ENCODE results near the gene PRIM1.

Gene PRIM1

DNA sequence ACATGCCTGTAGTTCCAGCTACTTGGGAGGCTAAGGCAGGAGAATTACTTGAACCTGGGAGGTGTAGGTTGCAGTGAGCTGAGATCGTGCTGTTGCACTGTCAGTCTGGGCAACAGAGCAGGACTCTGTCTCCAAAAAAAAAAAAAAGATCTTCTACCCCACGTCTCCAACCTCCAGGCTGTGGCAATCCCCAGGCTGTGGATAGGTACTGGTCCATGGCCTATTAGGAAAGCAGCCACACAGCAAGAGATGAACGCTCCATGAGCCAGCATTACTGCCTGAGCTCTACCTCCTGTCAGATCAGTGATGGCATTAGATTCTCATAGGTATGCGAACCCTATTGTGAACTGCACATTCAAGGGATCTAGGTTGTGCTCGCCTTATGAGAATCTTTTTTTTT, 58.0 kb downstream of the PRIM1 start:
- peaks cover 2% of the 10 kb centered on the region; the same call in 1 of the 2 replicates for H3K4me1 ChIP-seq
- DNase-seq (ENCODE audit: low spot score in 2 of 2): no peak
- no peaks in the 10 kb centered on the region for H3K9me3 ChIP-seq
- H3K27me3 ChIP-seq (ENCODE audit: low read depth): no peaks in the 10 kb centered on the region
- in situ Hi-C loops (cut with MboI; ENCODE audit: low sequenced_read_pairs): no loop called here
- no peaks in the 10 kb centered on the region for H3K36me3 ChIP-seq (replicated peaks)
- no peak overlapping the region for H3K4me3 ChIP-seq

DNA sequence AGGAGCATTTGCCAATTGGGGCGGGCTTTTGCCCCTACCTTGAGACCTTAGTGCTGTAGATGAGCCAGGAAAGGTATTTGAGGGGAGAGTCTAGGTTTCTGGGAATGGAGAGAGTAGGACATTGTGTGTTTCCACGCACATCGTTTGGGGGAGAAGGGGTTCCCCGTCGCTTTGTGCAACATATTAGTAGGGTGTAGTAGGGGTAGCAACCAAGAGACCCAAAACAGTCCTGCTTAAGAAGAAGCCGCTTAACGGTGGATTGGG, 63.3 kb downstream of the PRIM1 start:
- no peak for DNase-seq (ENCODE audit: low spot score in 2 of 2)
- H3K9me3 ChIP-seq: no peaks in the 10 kb centered on the region
- peaks cover 30% of the 10 kb centered on the region for H3K36me3 ChIP-seq (replicated peaks)
- peaks cover 13% of the 10 kb centered on the region for H3K4me1 ChIP-seq
- in situ Hi-C loops (cut with MboI; ENCODE audit: low sequenced_read_pairs): no loop called here
- H3K4me3 ChIP-seq: peak overlapping the region; percentile 98
- no peaks in the 10 kb centered on the region for H3K27me3 ChIP-seq (ENCODE audit: low read depth)

DNA sequence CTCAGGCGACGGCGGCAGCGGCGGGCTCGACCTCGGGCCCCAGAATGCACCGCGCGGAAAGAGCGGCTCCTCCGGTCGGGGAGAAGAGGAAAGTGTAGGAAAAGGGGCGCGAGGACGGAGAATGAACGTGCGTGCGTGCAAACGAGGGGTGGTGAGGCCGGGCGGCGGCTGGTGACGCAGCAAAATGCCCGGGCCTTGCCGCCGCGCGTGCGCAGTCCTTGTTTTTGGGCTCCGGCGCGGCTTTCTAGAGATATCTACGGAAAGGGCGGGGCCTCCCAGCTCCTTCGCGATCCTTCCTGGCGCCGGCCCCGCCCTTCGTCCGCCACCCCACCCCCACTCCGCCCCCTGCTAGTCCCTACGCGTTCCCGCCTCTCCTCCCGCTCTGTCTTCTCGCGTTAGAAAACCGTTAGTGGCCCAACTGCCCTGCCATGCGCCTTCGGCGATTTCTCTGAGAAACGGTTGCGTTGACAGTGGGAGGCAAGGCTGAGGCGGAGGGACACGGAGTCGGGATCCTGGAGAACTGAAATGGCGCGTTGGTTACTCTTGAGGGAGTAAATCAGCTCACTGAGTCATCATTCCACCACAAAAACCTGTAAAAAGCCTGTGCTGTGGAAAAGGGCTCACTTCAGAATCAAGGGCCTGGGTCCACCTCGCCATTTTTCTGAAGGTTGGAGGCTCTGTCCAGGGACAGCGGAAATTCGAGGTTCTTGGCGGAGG, 63.8 kb downstream of the PRIM1 start, which contains the start of gene PTGES3:
Gene PTGES3, minus strand, starts transcription at position 156 of the 717 bp plus-strand sequence. CDS start 285 bp downstream, outside the sequence.
- Histone ChIP-seq H3K36me3 (replicated peaks) (peaks cover 30% of the 10 kb centered on the region), H3K4me1 (peaks cover 13% of the 10 kb centered on the region), H3K4me3 (peak within 1 kb of the TSS; percentile 98), H3K27me3 (ENCODE audit: low read depth) (no peaks in the 10 kb centered on the region), H3K9me3 (no peaks in the 10 kb centered on the region)
- peak; percentile 98 to 99 for DNase-seq (ENCODE audit: low spot score in 2 of 2)
- in situ Hi-C loops (cut with MboI; ENCODE audit: low sequenced_read_pairs): no loop called here

DNA sequence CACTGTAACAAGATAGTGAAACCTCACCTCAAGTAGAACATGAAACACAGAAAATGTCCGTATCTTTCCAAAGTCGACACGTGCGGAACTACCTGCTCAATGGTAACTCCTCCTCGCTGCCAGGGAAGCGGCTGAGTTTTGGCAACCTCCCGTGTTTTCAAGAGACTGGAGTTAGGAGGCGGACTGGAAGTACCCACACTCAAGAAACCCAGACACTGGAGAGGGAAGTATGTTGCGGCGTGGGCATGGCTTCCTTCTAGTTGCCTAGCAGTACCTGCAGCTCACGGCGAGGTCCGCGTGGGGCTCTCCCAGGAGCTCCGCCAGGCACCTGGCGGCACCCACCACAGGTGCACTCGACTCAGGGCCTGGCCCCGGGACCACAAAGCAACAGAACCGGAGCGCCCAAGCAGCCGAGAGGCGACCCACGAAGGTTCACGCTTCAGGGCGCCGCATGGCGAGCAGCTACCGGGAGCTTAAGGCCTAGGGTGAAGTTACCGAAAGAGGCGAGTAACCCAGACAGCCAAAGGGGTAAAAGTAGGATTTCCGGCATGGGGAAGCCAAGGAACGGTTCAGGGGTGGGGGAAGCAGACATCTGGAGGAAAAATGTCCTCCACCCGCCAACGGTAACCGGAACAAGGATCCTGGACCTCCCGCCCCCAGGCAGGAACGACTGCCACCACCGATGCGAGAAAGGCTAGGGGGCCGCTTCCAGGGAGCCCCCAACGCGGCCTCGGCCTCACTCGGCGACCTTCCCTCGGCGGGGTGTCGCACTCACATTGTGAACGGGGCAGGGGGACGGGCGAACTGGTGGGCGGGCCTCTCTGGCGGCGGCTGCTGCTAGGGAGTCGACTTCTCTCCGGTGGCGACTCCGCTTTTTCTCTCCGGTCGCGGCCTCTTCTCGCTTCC, 64.6 kb downstream of the PRIM1 start:
- no peaks in the 10 kb centered on the region for H3K9me3 ChIP-seq
- peak overlapping the region; percentile 98 for H3K4me3 ChIP-seq
- in situ Hi-C loops (cut with MboI; ENCODE audit: low sequenced_read_pairs): no loop called here
- DNase-seq (ENCODE audit: low spot score in 2 of 2): peak; percentile 39 to 50
- peaks cover 37% of the 10 kb centered on the region for H3K36me3 ChIP-seq (replicated peaks)
- no peaks in the 10 kb centered on the region for H3K27me3 ChIP-seq (ENCODE audit: low read depth)
- peaks cover 16% of the 10 kb centered on the region for H3K4me1 ChIP-seq

DNA sequence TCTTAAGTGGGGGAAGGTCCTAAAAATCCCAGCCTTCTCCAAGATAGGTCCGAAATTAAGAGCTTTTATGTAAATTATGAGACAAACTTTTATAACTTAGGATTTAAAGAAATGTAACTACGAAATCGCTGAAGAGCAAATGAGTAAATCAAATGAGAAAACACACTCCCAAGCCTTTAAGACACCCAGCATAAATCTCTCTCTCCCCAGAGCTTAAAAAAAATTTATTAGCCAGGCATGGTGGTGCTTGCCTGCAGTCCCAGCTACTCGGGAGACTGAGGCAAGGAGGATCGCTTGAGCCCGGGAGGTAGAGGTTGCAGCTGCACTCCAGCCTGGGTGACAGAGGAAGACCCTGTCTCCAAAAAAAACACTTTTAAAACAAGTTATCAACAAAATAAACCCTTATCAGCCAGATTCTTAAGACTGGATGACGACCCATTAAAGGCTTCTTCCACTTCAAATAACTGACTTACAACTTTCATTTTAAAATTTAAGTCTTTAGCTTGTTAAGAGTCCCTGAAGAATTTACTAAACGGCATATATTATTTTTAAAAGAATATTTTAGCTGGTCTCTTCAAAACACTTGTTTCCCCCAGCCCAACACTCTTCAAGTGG, 67.3 kb downstream of the PRIM1 start:
- Histone ChIP-seq H3K9me3 (no peaks in the 10 kb centered on the region), H3K4me3 (peak overlapping the region; percentile 98), H3K27me3 (ENCODE audit: low read depth) (no peaks in the 10 kb centered on the region), H3K4me1 (peaks cover 20% of the 10 kb centered on the region), H3K36me3 (replicated peaks) (peaks cover 53% of the 10 kb centered on the region)
- in situ Hi-C loops (cut with MboI; ENCODE audit: low sequenced_read_pairs): no loop called here
- DNase-seq (ENCODE audit: low spot score in 2 of 2): peak in 1 of 2 experiments; percentile 35

DNA sequence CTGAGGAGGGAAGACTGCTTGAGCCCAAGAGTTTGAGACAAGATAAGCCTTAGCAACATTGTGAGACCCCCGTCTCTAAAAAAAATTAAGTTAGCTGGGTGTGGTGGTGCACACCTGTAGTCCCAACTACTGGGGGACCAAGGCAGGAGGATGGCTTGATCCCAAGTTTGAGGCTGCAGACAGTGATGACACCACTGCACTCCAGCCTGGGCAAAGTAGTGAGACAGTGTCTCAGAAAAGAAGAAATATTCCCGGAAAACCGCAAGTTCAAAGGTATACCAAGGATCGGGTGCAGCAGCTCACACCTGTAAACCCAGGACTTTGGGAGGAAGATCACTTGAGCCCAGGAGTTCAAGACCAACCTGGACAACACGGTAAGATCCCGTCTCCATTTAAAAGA, 69.8 kb downstream of the PRIM1 start:
- H3K27me3 ChIP-seq (ENCODE audit: low read depth): no peaks in the 10 kb centered on the region
- peaks cover 29% of the 10 kb centered on the region for H3K4me1 ChIP-seq
- no peak overlapping the region for H3K4me3 ChIP-seq
- in situ Hi-C loops (cut with MboI; ENCODE audit: low sequenced_read_pairs): no loop called here
- H3K36me3 ChIP-seq (replicated peaks): peaks cover 66% of the 10 kb centered on the region
- H3K9me3 ChIP-seq: no peaks in the 10 kb centered on the region
- DNase-seq (ENCODE audit: low spot score in 2 of 2): peak in 1 of 2 experiments; percentile 3

Measured in HAP-1 (cell line).